Nasal cavity respiratory epithelium epithelial cell of viscerocranial mucosa (primary cell): ENCODE results near the gene C15orf40. TPM values are rescaled to one million over a fixed set of nuclear protein-coding genes. Genes with fewer than 3 reads are reported as not detected.

Experiments used
- total RNA-seq: library from RNA; depleted of rRNA; stranded (reverse); fragments of >200 nt; gene quantifications from 2 replicates; pipeline ENCODE4 v1.2.3, GENCODE V29; 2014

Gene C15orf40
- 7.8 and 11.6 TPM in 2 replicates for total RNA-seq

GRCh38 chr15:83011271-83012075, at the start of gene C15orf40:
Gene C15orf40, minus strand, starts transcription at chr15:83011639. Its CDS starts 32 bp downstream, at chr15:83011607.

GRCh38 chr15:82985688-82986441, 25.6 kb downstream of the C15orf40 start, which contains the start of gene RAMAC:
Gene RAMAC, plus strand, starts transcription at chr15:82986210. Its CDS starts 2,809 bp downstream, at chr15:82989019.

GRCh38 chr15:82952158-82953081, 59.0 kb downstream of the C15orf40 start, which contains the start of gene HOMER2:
Gene HOMER2, minus strand, starts transcription at chr15:82952720. Its CDS starts 185 bp downstream, at chr15:82952535.

Other genes with a start within 250 kb of the C15orf40 start
- gene FSD2, start 205.6 kb downstream of the C15orf40 start, total RNA-seq = not detected in 2 replicates
- gene WHAMM, start 202.0 kb downstream of the C15orf40 start, total RNA-seq = 4.8 and 7.4 TPM in 2 replicates
- 39.0 and 99.1 TPM in 2 replicates for gene HOMER2, start 58.9 kb downstream of the C15orf40 start, total RNA-seq
- 51.1 and 66.6 TPM in 2 replicates for gene RAMAC, start 25.4 kb downstream of the C15orf40 start, total RNA-seq
- gene BTBD1, start 55.6 kb upstream of the C15orf40 start, total RNA-seq = 70.7 and 72.3 TPM in 2 replicates
- 0.71 and 1.7 TPM in 2 replicates for gene TM6SF1, start 96.0 kb upstream of the C15orf40 start, total RNA-seq
- 29.7 and 69.7 TPM in 2 replicates for gene HDGFL3, start 196.2 kb upstream of the C15orf40 start, total RNA-seq